Stimulated activated CD8-positive, alpha-beta memory T cell treated with anti-CD3 and anti-CD28 coated beads, Interleukin-15, amount 100 ng/mL, for 4 hours (primary cell): ENCODE measurements around the gene HCRT.
"Not testable (repeated sequence)": the region's sequence is repeated elsewhere in the genome, so short reads cannot be mapped to it uniquely, and the experiment has no call there.

Experiments used
- DNase-seq, 2 donors: peaks; one replicate each; pipeline ENCODE4 v3.0.0-alpha.2; 2020; ENCODE audit warnings: low read depth in 2 of 2

The HCRT gene

DNA sequence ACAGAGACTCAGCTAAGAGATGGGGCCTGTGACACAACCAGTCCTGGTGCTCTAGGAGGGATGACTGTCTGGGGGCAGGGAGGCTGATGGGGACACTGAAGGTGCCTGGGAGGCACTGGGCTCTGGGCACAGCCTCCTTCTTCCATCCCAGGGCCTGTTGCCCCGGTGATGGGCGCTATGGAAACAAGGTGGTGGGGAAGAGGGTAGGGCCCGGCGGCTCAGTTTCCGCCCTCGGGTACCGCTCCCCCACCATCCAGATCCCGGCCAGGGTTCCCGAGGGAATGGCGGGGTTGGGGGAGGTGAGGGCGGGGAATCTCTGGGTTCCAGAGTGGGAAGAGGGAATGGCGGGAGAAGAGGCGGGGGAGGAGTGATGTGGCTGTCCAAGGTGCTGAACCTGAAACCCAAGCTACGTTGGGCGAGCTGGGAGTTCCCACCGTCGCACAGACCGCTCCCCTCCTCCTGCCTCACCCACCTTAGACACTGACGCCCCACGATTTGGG is 5.3 kb downstream of the HCRT start:
- DNase-seq: no peak

DNA sequence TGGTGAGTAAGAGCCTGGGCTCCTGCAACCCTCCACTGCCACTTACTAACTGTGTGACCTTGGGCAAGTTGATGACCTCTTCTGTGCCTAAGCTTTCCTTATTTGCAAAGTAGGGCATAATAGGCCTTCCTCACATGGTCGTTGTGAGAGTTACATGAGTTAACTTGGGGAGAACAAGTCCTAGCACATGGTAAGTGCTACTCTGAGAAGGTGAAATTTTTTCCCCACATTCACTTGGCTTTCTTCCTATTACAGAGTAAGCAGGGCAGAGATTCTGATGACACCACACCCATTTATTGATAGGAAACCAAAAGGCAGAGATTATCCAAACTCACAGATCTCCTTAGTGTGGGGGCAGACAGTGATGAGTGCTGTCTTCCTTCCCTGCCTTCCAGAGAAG is 5.9 kb downstream of the HCRT start:
- DNase-seq: no peak

DNA sequence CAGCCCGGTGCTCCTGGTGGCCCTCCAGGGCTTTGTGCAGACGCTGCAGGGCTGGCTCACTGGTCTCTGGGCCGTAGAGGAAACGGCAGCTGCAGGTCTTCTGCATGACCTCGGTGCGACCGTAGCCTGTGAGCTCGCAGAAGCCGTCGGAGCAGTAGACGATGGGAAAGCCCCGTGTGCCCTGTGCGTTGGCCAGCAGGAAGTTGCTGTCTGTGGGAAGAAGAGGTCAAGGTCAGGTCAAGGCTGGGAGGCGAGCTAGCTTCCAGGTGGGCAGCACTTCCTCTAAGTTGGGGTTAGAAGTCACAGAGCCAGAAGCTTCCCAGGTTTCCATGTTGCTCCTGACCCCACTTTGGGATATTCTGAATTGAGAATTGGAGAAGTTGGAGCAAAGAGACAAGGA is 6.4 kb downstream of the HCRT start:
- DNase-seq: no peak

GRCh38 chr17:42177684-42178083 is 7.6 kb downstream of the HCRT start:
- no peak for DNase-seq

GRCh38 chr17:42174126-42174783 is 11.0 kb downstream of the HCRT start:
- no peak for DNase-seq

GRCh38 chr17:42171831-42172230 is 13.4 kb downstream of the HCRT start:
- no peak for DNase-seq

GRCh38 chr17:42169351-42169750 is 15.9 kb downstream of the HCRT start:
- DNase-seq: no peak

GRCh38 chr17:42167807-42168206 is 17.4 kb downstream of the HCRT start:
- DNase-seq: no peak

DNA sequence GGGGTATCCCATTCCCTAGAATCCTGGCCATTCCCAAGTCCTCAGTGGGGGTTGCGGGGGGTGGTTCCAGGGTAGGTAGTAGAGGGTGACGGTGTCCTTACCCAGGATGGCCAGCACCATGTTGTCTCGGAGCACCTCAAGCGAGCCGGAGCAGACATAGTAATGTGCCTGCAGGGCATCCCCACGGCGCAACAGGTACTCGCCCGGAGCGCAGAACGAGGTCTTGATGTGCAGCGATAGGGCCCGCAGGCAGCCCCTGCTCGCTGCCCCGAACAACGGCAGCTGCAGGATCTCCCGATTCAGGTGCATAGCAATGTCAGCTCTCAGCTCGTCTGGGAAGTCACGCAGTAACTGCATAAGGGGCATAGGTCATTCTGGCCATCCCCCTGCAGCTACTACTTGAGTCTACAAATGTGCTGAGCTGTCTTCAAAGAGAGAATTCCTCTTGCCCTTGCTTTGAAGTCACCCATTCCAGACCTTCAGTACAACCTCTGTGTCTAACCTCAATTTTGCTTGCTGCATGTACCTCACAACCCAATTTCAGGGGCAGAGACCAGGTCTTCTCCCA is 19.0 kb downstream of the HCRT start:
- no peak for DNase-seq

GRCh38 chr17:42165751-42166150 is 19.5 kb downstream of the HCRT start:
- DNase-seq: no peak

DNA sequence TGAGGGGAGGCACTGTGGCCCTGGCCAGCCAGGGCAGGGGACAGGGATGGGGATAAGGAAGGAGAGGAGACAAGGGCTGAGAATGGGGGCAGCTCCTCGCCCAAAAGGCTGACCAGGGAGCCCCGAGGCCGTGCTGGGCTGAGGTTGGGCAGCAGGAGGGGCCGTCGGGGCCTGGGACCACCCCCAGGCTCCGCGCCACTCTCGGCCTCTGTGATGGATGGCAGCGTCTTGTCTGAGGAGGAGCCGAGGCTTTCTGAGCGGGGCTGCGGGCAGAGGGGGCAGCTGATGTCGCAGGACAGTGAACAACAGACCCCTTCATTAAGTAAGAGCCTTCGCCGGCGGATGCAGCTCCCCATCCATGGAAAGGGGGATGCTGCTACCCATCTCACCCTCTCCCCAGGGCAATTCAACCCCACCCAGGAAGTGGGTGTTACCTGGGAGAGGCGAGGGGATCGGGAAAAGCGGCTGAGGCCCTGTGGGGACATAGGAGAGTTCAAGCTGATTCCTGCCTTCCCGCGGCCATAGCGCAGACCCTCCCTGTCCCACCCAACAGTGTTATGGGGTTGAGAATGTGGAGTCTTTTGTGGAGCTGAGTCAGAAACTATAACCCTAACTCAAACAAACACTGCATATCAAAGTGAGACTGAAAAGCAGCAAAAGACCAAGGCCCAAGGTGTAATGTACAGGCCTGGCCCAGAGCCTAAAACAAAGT is 21.4 kb downstream of the HCRT start:
- DNase-seq: no peak

GRCh38 chr17:42163113-42163512 is 22.1 kb downstream of the HCRT start:
- no peak for DNase-seq

DNA sequence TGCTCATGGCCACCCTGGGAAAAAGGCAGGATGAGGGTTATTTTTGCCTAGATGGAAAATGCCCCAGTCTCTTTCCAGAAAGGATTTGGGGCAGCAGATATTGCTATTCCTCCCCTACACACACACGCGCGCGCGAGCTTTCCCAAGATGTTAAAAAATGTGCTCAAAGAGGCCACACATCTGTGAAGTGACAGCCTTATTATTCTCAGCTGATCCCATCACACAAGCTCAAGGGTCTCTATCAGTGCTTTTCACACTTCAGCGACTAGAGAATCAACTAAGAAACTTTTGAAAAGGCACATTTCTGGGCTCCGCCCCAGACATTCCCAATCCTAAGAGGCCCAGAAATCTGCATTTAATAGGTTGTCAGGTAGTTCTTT is 24.7 kb downstream of the HCRT start:
- DNase-seq: no peak

- DNase-seq: no peak
These were observed 25.3 kb downstream of the HCRT start for GRCh38 chr17:42159796-42160530.

- DNase-seq: no peak
These were observed 29.6 kb downstream of the HCRT start for GRCh38 chr17:42155614-42156045.

- DNase-seq: no peak
These were observed 31.1 kb downstream of the HCRT start for GRCh38 chr17:42153919-42154742.

- no peak for DNase-seq
These were observed 38.2 kb downstream of the HCRT start for GRCh38 chr17:42146911-42147607.

GRCh38 chr17:42143138-42143537 is 42.1 kb downstream of the HCRT start:
- not testable (repeated sequence) for DNase-seq

DNA sequence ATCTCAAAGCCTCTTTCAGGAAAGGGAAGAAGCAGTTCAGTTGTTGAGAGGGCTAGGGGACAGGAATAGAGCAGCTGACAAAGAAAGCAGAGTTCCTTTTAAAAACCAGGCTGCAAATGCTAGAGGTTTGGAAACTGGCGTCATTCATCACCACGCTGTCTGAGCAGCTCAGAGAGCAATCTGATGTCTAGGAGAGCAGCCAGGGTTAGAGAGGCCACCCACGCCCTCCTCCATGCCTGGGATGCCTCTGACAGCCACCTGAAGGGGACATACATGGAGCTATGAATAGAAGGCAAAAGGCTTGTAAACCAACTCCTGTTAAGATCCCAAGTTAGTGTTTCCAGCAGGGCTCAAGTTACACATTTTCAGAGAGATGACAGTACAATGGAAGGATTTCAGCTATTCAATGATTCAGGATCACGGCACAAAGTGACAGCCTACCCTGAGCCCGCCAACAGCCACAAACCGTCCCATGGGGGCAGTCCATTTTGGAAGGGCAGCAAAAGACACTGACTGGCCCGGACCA is 42.8 kb downstream of the HCRT start:
- DNase-seq: no peak

DNA sequence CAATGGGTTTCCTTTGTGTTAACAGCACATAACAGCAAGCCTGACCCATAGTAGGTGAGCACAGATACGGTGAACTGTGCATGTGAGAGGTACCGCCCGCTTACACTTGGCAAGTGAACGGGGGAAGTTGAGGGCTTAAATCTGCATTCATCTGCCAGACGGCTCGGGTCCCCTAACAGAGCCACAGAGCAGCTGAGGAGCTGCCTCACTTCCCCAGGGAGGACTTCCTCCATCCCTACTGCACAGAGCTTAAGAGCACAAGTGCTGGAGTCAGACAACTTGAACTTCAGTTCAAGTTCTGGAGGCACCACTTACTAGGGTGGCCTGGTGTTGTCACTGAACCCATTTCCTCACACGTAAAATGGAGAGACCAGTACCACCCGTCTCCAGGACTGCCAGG is 43.9 kb downstream of the HCRT start:
- DNase-seq: no peak

DNA sequence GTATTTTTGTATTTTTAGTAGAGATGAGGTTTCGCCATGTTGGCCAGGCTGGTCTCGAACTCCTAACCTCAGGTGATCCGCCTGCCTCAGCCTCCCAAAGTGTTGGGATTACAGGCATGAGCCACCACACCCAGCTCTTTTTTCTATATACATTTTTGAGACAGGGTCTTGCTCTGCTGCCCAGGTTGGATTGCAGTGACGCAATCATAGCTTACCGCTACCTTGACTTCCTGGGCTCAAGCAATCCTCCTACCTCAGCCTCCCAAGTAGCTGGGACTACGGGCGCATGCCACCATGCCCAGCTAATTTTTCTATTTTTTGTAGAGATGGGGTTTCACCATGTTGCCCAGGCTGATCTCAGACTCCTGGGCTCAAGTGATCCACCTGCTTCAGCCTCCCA is 44.6 kb downstream of the HCRT start:
- DNase-seq: not testable (repeated sequence)
